ENCODE results near the gene KIAA1191. TPM values are rescaled to one million over a fixed set of nuclear protein-coding genes. Genes with fewer than 3 reads are reported as not detected.
"Not testable (repeated sequence)": the region's sequence is repeated elsewhere in the genome, so short reads cannot be mapped to it uniquely, and the experiment has no call there.

The KIAA1191 gene
- total RNA-seq, 1 donor from 2014 or later: 163 TPM

- Mint-ChIP-seq H3K4me3 (ENCODE audit: unreplicated experiment) (no peak overlapping the region), H3K36me3 (ENCODE audit: low read depth, unreplicated experiment) (peaks cover 7% of the 10 kb centered on the region), H3K27ac (ENCODE audit: unreplicated experiment) (no peak overlapping the region), H3K9me3 (ENCODE audit: unreplicated experiment) (no peaks in the 10 kb centered on the region), H3K27me3 (ENCODE audit: low read depth, unreplicated experiment) (no peaks in the 10 kb centered on the region), H3K4me1 (ENCODE audit: low read depth, unreplicated experiment) (no peaks in the 10 kb centered on the region)
- H4K20me1 ChIP-seq (ENCODE audit: insufficient read depth, low read length): no peaks in the 10 kb centered on the region
- no peak for TF ChIP-seq EZH2 (IDR thresholded peaks at IDR 0.05; ENCODE audit: insufficient read depth, low read length)
- TF ChIP-seq CTCF (IDR thresholded peaks at IDR 0.05; ENCODE audit: insufficient read depth, low read depth, low read length): peak; percentile 14
- DNase-seq (ENCODE audit: low read depth) (no peak), FAIRE-seq (peak; percentile 49)
- H3K36me3 ChIP-seq (ENCODE audit: insufficient read depth, low read length): peaks cover 9% of the 10 kb centered on the region
- H3K4me3 ChIP-seq (ENCODE audit: insufficient read depth, low read depth, low read length): no peak overlapping the region
- H3K4me1 ChIP-seq (ENCODE audit: insufficient read depth, low read length): no peaks in the 10 kb centered on the region
- H3K9me3 ChIP-seq (ENCODE audit: insufficient read depth, low read depth, low read length): no peaks in the 10 kb centered on the region
- H3K27me3 ChIP-seq (ENCODE audit: insufficient read depth, low read length): no peaks in the 10 kb centered on the region
- no peaks in the 10 kb centered on the region for H3K79me2 ChIP-seq (ENCODE audit: insufficient read depth, low read length)
- H3K4me2 ChIP-seq (ENCODE audit: low read length): no peak overlapping the region
- no peak overlapping the region for H3K27ac ChIP-seq (ENCODE audit: low read depth, low read length)
- no peak overlapping the region for H2AFZ ChIP-seq (ENCODE audit: low read depth, low read length)
- no peak overlapping the region for H3K9ac ChIP-seq (ENCODE audit: low read length)
Measured at GRCh38 chr5:176319827-176320554, 41.6 kb downstream of the KIAA1191 start.

GRCh38 chr5:176317534-176318374, 43.8 kb downstream of the KIAA1191 start:
- Histone ChIP-seq H3K27me3 (ENCODE audit: insufficient read depth, low read length) (no peaks in the 10 kb centered on the region), H3K79me2 (ENCODE audit: insufficient read depth, low read length) (no peaks in the 10 kb centered on the region), H3K36me3 (ENCODE audit: insufficient read depth, low read length) (peaks cover 7% of the 10 kb centered on the region), H3K4me2 (ENCODE audit: low read length) (no peak overlapping the region), H3K4me3 (ENCODE audit: insufficient read depth, low read depth, low read length) (no peak overlapping the region), H3K27ac (ENCODE audit: low read depth, low read length) (no peak overlapping the region), H3K9ac (ENCODE audit: low read length) (no peak overlapping the region), H4K20me1 (ENCODE audit: insufficient read depth, low read length) (no peaks in the 10 kb centered on the region), H3K4me1 (ENCODE audit: insufficient read depth, low read length) (no peaks in the 10 kb centered on the region), H2AFZ (ENCODE audit: low read depth, low read length) (no peak overlapping the region), H3K9me3 (ENCODE audit: insufficient read depth, low read depth, low read length) (no peaks in the 10 kb centered on the region)
- no peak for FAIRE-seq
- Mint-ChIP-seq H3K36me3 (ENCODE audit: low read depth, unreplicated experiment) (peaks cover 5% of the 10 kb centered on the region), H3K4me3 (ENCODE audit: unreplicated experiment) (no peak overlapping the region), H3K27me3 (ENCODE audit: low read depth, unreplicated experiment) (no peaks in the 10 kb centered on the region), H3K4me1 (ENCODE audit: low read depth, unreplicated experiment) (no peaks in the 10 kb centered on the region), H3K9me3 (ENCODE audit: unreplicated experiment) (no peaks in the 10 kb centered on the region), H3K27ac (ENCODE audit: unreplicated experiment) (no peak overlapping the region)
- TF ChIP-seq CTCF (IDR thresholded peaks at IDR 0.05; ENCODE audit: insufficient read depth, low read depth, low read length) (no peak), EZH2 (IDR thresholded peaks at IDR 0.05; ENCODE audit: insufficient read depth, low read length) (no peak)
- no peak for DNase-seq (ENCODE audit: low read depth)

GRCh38 chr5:176305356-176305755, 56.2 kb downstream of the KIAA1191 start:
- H3K4me1 Mint-ChIP-seq (ENCODE audit: low read depth, unreplicated experiment); H3K4me3 ChIP-seq (ENCODE audit: insufficient read depth, low read depth, low read length); H3K79me2 ChIP-seq (ENCODE audit: insufficient read depth, low read length); H3K27me3 ChIP-seq (ENCODE audit: insufficient read depth, low read length); H3K9me3 Mint-ChIP-seq (ENCODE audit: unreplicated experiment); H3K4me1 ChIP-seq (ENCODE audit: insufficient read depth, low read length); H3K4me3 Mint-ChIP-seq (ENCODE audit: unreplicated experiment); H3K27me3 Mint-ChIP-seq (ENCODE audit: low read depth, unreplicated experiment); FAIRE-seq; H3K36me3 ChIP-seq (ENCODE audit: insufficient read depth, low read length); H2AFZ ChIP-seq (ENCODE audit: low read depth, low read length); DNase-seq (ENCODE audit: low read depth); H3K9me3 ChIP-seq (ENCODE audit: insufficient read depth, low read depth, low read length); H4K20me1 ChIP-seq (ENCODE audit: insufficient read depth, low read length); H3K4me2 ChIP-seq (ENCODE audit: low read length); H3K9ac ChIP-seq (ENCODE audit: low read length); H3K27ac ChIP-seq (ENCODE audit: low read depth, low read length); H3K27ac Mint-ChIP-seq (ENCODE audit: unreplicated experiment): not testable (repeated sequence)
- peaks cover 22% of the 10 kb centered on the region for H3K36me3 Mint-ChIP-seq (ENCODE audit: low read depth, unreplicated experiment)

Small RNA genes within 50 kb of the gene (microRNA-seq; reads per million reads assigned to microRNA genes)
- gene MIR1271: 13.1 reads per million, percentile 41 among the genes with 10 or more reads in this experiment

Other genes with a start within 250 kb of the KIAA1191 start
- gene SIMC1, start 123.3 kb downstream of the KIAA1191 start, total RNA-seq: 9.0 and 10.4 TPM in 2 replicates
- gene ARL10, start 3.7 kb upstream of the KIAA1191 start, total RNA-seq: 13.2 and 14.3 TPM in 2 replicates
- 39.3 and 46.3 TPM in 2 replicates for gene NOP16, start 26.8 kb upstream of the KIAA1191 start, total RNA-seq
- 103 and 108 TPM in 2 replicates for gene HIGD2A, start 27.0 kb upstream of the KIAA1191 start, total RNA-seq
- gene CLTB, start 54.8 kb upstream of the KIAA1191 start, total RNA-seq: 89.2 and 117 TPM in 2 replicates
- gene FAF2, start 86.6 kb upstream of the KIAA1191 start, total RNA-seq: 56.2 and 58.5 TPM in 2 replicates
- 47.8 and 59.8 TPM in 2 replicates for gene RNF44, start 175.6 kb upstream of the KIAA1191 start, total RNA-seq
- gene CDHR2, start 187.6 kb upstream of the KIAA1191 start, total RNA-seq: 0.43 and 0.50 TPM in 2 replicates
- 6.8 and 8.2 TPM in 2 replicates for gene GPRIN1, start 248.4 kb upstream of the KIAA1191 start, total RNA-seq